Transverse colon (tissue), 4 donors: ENCODE measurements around the gene BCO2.

Experiments
- CTCF ChIP-seq, 5 experiments: fragments of 200-600 bp in 3 of 5; fragments of 450-650 bp in 2 of 5; sonication (generic) in 3 of 5; IDR thresholded peaks; 1 replicate in 2 of 5; 2 replicates in 3 of 5; pipeline ENCODE4 v1.5.1; 2016 to 2017; ENCODE audit warnings: antibody characterized with exemption in 5 of 5, inconsistent platforms in 3 of 5, mild to moderate bottlenecking in 2 of 5, moderate library complexity in 1 of 5
- EP300 ChIP-seq: sonication (generic); formaldehyde crosslinking; IDR thresholded peaks from one replicate; pipeline ENCODE4 v1.6.1; 2017; ENCODE audit warnings: antibody characterized with exemption, low read depth
- POLR2A ChIP-seq: fragments of 450-650 bp; IDR thresholded peaks from one replicate; pipeline ENCODE4 v1.6.1; 2016; ENCODE audit warnings: antibody characterized with exemption, mild to moderate bottlenecking, moderate library complexity
- POLR2AphosphoS5 ChIP-seq, 3 donors: sonication (generic); formaldehyde crosslinking; IDR thresholded peaks; one replicate each; pipeline ENCODE4 v1.6.1; 2016; ENCODE audit warnings: antibody characterized with exemption in 3 of 3

DNA sequence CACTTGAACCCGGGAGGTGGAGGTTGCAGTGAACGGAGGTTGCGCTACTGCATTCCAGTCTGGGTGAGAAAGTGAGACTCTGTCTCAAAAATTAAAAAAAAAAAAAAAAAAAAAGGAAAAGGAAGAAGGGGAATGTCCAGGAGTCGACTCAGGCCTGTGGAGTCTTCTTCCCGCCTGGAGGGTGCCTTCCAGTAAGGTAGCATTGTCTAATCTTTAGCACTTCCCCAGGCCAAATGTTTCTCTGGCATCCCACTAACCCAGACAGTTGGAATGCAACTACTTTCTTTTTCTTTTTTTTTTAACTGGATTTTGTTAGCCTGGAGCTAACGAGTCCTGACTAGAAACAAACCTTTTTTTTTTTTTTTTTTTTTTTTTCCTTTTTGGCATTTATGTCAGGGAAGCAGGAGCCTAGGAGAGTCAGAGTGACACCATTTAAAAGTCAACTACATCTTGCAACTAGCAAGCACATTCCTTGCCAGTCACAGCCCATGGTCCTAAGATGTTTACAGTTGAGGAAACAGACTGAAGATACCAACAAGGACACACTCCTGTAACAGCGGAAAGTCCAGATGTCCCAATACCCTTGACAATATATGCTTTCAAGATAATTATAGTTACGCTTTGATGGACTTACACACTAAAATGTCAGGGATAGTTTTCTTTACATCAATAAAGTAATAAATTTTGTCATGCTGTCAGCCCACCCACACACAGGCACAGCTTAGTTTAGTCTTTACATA is 74.7 kb downstream of the BCO2 start:
- TF ChIP-seq POLR2A (no peak), CTCF (IDR thresholded peaks at IDR 0.05) (no peak), EP300 (no peak), POLR2AphosphoS5 (IDR thresholded peaks at IDR 0.05) (no peak)
